ENCODE results near the gene ATAD3A.
"Not testable (repeated sequence)": the region's sequence is repeated elsewhere in the genome, so short reads cannot be mapped to it uniquely, and the experiment has no call there.

Gene ATAD3A

DNA sequence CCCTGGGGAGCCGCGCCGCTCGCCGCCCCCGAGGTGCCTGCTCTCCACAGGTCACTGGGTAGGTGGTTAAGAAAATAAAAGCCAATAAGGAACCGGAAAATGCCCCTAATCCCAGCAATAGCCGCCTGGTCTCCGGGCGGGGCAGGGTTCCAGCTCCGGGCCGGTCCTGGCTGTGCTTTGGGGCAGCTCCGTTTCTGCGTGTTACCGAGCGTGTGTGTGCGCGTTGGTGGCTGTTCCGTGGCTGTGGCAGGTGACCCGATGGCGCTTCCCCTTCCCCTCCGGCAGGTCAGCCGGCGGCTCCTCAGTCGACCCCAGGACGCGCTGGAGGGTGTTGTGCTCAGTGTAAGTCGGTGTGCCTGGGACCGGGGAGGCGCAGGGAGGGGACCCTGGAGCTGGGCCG lies 11.3 kb downstream of the ATAD3A start:
- DNase-seq (ENCODE audit: low read depth, low spot score): not testable (repeated sequence)

DNA sequence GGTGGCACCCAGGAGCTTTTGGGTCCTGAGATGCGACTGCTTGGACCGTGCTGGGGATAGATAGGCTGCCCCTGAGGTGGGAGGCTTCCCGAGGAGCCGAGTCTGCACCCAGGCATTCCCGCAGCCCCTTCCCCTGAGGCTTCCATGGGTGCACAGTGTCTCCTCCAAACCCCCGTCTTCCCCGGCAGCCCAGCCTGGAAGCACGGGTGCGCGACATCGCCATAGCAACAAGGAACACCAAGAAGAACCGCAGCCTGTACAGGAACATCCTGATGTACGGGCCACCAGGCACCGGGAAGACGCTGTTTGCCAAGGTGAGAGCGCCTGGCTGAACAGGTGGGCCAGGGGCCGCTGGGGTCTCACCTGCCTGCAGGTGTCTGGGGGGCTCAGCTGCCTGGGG lies 11.7 kb downstream of the ATAD3A start:
- DNase-seq (ENCODE audit: low read depth, low spot score): not testable (repeated sequence)

DNA sequence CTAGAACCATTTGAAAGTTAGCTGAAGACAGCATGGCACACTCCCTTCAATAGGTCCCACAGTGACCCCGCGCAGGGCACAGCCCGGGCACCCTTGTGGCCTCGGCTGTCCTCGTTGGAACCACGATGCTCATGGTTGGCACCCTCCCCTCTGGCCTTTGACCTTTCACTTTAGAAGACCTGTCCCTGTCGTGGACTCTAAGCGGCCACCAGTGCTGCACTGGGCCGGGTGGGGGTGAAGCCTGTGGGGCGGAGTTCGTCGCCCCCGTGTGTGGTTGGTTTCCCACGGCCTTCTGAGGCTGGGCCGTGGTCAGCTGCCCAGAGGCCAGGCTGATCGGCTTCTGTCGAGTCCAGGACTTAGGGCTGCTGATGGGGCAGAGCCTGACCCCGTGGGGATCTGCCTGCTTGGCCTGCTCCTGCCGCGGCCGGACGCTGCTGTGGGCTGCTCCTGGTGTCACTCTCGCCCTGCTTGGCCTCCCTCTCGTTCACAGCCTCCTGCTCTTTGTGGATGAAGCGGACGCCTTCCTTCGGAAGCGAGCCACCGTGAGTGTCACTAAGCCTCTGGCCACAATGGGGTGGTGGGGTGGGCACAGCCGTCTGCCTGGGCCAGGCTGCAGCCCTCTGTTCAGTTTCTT lies 12.9 kb downstream of the ATAD3A start:
- DNase-seq (ENCODE audit: low read depth, low spot score): not testable (repeated sequence)

DNA sequence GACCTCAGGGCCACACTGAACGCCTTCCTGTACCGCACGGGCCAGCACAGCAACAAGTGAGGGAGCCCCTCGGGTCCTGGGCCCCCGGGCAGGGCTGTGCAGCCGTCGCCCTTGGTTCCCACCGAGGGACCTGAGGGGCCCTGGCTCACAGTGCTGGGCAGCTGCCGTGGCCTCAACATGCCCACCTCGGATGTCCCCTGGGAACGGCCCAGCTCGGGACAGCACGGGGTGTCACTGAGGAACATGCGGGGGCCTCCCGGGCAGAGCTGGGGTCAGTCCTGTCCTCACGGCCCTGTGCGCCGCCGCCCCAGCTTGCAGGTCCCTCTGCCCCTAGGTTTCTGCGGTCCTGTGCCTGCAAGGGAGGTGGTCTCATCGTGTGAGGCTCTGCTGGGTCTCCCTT lies 14.5 kb downstream of the ATAD3A start:
- not testable (repeated sequence) for DNase-seq (ENCODE audit: low read depth, low spot score)

DNA sequence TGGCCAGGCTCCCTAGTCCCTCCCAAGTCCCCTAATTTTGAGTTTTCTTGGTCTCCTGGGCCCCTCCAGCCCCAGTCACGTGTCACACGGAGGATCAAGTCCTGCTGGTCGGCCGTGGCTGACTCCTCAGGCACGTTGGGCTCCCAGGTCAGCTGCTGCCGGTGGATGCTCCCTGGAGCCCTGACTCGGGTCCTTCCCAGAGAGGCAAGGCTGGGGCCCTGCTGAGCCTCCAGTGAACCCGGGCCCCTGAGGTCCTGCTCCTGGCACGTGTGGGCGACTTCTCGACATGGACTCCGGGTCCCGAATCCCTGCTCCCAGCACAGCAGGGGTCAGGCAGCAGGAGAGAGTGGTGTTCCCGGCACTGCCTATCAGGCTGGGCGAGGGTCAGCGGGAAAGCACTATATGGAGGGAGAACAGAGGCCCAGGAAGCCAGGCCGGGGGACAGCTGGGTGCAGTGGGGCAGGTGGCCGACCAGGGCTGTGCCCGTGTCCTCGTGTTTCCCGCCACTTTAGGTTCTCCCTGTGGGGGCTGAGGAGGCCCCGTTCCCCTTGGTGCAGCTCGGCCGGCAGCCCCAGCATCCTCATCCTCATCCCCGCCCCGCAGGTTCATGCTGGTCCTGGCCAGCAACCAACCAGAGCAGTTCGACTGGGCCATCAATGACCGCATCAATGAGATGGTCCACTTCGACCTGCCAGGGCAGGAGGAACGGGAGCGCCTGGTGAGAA lies 15.3 kb downstream of the ATAD3A start:
- no peak for DNase-seq (ENCODE audit: low read depth, low spot score)

DNA sequence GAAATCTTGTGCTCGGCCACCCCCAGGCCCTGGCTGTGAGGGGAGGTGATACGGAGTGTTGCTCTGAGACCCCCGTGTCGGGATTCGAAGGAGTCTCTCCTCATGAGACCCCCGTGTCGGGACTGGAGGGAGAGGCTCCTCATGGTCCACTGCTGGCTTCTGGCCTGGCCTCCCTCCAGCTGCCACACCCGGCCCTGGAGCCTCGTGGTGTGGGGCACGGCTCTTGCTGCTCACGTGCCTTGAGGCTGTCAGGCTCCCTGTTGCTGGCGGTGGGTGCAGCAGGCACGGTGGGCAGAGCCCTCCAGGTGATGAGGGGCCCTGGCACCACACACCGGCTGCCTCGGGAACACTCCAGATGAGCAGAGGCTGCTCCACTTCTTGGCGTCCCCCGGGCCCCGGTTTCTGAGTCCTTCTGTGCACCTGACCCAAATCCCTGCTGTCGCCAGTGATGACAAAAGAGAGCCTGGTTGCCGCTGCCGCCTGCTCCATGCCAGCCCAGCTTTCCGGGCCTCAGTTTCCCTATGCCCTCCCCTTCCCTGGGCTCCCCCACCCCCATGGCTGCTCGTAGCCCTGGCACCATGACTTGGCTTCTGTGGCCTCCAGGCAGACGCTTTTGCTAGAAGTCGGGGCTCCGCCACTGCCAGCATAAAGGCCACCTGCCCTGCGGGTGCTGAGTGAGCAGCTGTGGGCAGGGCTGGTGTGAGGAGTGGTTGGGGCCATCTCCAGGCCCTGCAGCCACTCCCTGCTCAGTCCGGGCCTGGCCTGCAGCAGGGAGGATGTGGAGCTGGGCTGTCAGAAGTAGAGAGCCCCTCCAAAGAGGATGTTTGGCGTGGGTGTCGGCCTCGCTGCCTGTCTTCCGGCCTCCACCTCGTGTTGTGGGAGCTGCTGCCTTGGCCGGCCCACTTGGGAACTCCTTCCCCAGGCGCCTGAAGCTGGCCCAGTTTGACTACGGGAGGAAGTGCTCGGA lies 16.6 kb downstream of the ATAD3A start:
- DNase-seq (ENCODE audit: low read depth, low spot score): no peak

DNA sequence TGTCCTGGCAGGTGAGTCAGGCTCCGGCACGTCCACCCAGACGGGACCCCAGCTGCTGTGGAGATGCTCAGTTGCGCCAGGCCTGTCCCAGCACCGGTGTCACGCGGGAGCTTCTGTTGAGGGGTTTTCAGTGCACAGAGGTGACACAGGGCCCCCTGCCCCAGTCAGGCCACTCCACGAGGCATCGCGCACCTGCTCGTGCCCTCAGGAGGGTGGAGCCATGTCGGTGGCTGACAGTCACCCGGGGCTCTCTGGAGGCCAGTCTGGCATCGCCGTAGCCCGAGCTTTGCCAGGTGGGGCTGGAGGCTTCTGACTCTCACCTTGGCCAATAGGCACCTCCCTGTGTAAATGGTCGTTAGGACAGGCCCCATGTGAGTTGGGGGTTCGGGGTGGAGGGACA lies 17.4 kb downstream of the ATAD3A start:
- no peak for DNase-seq (ENCODE audit: low read depth, low spot score)

DNA sequence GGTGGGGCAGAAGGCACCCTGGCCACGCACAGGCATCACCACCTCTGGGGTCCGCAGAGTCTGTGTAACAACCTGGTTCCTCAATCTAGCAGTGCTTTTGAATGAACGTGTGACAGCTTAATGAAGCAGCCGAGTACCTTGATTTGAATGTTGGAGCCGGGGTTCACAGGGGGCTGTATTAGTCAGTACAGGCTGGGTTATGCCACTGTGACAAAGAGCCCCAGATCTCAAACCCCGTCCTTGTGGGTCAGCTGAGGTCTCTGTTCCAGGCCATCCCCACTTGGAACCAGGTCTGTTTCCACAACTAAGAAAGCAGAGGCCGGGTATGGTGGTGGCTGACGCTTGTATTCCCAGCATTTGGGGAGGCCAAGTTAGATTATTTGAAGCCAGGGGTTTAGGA lies 18.0 kb downstream of the ATAD3A start:
- no peak for DNase-seq (ENCODE audit: low read depth, low spot score)

DNA sequence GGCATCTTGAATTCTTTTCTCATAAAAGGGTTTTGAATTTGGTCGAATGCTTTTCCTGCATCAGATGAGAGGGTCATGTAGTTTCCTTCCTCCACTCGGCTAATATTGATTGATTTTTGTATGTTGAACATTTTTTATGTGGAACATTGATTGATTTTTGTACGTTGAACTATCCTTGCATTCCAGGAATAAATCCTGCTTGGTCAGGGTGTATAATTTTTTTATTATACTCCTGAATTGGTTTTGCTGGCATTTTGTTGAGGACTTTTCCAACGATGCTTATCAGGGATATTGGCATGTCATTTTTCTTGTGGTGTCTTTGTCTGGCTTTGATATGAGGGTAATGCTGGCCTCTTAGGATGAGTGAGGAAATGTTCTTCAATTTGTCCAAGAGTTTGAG lies 20.0 kb downstream of the ATAD3A start:
- DNase-seq (ENCODE audit: low read depth, low spot score): no peak

DNA sequence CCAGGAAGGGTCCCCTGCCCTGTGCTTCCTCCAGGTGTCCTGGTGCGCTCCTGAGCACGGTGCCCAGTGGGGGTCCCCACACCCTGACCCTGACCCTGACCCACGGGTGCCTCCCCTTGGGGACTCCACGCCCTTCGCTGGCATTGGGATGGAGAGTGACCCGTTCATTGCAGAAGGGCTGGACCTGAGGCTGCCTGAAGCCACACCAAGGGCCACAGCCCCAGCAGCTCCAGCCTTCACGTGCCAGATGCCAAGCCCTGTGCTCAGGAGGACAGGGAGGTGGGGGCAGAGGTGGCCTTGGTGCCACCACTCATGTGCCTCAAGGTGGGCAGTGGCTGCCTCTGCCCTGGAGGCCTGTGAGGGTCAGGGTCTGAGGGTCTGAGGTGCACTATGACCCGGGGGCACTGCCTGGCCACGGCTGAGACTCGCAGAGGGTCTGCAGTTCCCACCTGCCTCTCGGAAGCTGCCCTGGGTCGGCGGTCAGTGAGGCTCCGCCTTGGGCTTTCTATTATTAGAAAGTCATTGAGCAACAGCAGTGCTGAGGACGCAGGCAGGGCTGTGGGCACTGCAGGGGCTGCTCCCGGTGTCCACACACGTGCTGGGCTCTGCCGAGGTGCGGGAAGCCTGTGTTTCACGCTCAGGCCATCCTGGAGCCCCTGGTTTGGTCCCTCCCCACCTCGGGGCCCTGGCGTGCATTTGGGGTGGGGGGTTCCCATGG lies 21.4 kb downstream of the ATAD3A start:
- DNase-seq (ENCODE audit: low read depth, low spot score): not testable (repeated sequence)

DNA sequence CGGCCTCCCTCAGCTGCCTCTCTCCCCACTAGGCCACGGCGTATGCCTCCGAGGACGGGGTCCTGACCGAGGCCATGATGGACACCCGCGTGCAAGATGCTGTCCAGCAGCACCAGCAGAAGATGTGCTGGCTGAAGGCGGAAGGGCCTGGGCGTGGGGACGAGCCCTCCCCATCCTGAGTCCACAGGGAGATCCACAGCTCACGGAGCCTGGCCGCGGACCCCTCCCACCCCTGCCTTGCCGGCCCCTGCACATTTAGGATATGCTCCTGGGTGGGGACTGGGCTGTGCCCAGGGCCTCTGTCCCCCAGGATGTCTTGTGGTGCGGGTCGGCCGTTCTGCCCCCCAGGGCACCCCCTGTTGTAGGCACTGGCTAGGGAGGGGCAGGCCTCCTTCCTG lies 21.9 kb downstream of the ATAD3A start:
- DNase-seq (ENCODE audit: low read depth, low spot score): not testable (repeated sequence)

DNA sequence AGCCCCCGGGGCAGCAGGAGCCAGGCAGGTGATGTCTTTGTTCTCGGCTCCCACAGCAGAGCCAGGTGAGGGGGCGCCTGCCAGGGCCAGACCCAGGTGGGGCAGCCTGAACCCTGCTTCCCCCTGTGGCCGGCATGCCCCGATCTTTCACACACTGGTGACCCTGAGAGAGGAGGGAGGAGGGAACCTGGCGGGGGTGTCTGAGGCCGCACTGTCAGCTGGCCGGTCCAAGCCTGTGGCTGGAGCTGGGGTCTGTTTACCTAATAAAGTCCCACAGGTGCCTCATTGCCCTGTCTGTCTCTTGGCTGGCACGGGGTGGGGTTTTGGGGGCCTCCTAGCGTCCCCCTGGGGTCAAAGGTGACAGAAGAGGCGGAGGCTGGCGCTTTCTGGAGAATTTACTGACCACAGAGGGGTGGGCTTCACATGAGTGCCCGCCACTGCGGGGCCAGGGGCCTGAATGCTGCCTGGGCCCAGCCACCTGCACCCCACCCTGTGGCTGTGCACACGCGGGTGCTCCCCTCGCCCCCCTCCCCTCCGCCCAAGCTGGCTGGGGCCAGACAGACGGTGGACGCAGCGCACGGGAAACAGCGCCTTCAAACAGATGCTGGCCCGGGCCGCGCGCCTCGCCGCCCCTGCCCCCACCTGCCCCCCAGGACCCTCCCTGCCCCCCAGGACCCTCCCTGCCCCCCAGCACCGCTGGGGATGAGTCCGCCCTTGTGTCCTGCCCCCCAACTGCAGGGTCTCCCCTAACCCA lies 22.6 kb downstream of the ATAD3A start:
- DNase-seq (ENCODE audit: low read depth, low spot score): no peak

DNA sequence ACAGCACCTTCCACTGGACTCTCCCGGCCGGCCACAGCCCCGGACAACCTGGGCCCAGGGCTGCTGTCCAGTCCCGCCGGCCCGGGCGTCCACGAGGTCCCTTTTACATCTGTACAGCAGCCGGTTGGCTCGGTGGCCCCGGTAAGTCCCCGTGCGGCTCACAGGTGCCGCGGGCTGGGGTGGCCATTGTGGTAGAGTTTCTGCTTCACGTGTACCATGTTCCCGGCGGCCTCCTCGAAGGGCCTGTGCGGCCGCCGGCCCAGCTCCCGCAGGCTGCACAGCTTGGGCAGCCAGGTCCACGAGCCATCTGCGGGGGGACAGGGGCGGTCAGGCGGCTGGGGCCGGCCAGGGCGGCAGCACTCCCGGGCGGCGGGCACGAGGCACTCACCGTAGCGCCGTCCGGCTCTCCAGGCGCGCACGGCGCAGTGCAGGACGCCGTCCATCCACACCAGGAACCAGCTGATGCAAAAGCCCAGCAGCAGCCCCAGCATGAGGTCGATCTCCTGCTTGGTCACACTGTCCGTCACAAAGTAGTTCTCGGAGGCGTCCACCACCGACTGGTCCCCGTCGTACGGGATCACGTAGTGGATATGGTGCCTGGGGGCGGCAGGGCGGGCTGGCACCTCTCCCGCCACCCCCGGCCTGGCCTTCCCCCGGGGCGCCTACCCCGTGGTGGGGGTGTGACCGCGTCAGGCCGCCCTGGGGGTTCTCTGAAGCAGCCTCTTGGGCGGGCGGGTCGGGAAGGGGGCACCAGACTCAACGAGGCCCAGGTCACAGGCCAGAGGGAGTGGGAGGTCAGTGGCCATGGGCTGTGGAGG lies 23.4 kb downstream of the ATAD3A start:
- DNase-seq (ENCODE audit: low read depth, low spot score): no peak

DNA sequence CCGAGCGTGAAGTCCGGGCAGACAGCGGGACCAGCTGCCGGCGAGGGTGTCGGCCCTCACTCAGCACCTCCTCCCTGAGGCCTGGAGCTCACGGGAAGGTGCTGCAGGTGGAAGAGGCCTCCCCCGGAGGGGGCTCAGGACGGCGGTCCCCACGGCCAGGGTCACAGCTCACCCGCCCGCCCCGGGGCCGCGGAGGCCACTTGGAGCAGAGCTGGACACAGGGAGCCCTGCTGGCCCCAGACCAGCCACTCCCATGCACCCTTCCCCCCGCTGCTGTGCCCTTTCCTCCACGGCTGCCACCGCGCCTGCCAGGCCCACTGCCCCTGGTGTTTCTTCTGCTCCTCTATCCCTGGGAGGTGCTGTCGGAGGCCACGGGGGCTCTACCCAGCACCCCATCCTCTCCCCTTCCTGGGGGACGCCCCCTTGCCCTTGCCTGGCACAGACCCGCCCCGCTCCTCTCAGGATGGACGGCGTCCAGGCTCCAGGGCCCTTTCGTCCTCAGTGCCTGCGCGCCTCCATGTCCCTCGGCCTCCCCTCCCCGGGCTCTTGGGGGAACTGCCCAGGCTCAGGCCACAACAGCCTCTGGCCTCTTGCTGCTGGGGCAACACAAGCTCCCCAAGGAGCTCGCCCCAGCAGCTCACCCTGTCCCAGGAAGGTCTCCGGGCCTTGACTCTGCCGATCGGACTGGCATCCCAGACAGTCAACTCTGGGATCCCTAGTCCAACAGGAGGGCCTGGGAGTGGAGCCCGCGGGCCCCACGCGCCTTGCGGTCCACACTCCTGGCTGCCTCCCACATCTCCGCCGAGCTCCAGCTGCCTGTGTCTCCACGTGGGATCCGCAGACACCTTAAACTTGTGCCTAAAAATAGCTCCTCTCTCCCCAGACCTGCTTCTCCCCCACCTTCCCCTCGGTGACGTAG lies 24.3 kb downstream of the ATAD3A start:
- DNase-seq (ENCODE audit: low read depth, low spot score): no peak

DNA sequence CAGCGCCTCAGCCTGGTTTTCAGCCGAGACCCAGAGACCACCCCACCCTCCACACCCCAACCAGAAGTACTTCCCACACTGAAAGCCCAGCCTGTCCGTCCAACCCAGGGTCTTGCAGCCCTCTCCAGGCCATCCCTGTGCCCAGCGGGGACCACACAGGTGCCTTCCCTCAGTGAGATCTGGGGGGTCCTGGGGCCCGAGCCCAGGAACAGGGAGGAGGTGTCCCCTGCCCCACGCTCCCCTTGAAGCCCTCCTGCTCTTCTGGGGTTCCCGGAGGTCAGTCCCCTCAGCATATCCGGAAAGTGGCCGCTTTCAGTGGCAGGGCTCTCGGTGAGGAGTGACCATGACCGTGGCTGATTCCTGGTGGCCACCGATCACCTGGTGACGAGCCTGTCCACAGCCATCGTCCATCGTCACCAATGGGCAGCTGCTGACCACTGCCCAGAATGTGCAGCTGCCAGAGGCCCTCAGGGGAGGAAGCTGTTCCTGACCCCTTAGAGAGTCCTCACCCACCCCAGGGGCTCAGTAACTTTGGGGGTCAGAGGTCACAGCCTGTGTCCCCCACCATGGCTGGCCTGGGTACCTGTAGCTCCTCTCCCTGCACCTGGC lies 25.1 kb downstream of the ATAD3A start:
- no peak for DNase-seq (ENCODE audit: low read depth, low spot score)

DNA sequence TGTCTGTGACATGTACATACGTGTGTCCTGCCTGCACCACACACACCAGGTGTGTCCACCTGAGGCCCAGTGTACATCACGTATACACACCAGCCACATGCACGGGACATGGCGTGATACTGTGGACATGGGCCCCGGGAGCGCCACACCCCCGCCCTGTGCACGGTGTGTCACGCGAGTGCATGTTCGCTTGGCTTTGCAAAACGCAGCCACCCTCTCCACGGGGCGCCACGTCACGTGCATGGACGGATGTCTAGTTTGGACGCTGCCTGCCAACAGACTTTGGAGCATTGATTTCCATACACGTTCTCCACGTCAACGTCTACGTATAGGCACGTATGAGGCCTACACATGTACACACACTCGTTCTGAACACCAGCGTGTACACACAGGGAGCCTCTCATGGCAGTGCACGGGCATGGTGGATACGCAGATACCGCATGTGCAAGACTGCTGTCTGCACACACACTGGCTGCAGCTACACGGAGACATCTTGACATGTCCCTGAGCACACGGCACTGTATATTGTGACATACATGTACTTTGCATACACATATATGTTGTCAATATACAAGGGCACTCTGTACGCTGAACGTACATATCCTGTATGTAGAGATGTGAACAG lies 25.8 kb downstream of the ATAD3A start:
- DNase-seq (ENCODE audit: low read depth, low spot score): no peak

DNA sequence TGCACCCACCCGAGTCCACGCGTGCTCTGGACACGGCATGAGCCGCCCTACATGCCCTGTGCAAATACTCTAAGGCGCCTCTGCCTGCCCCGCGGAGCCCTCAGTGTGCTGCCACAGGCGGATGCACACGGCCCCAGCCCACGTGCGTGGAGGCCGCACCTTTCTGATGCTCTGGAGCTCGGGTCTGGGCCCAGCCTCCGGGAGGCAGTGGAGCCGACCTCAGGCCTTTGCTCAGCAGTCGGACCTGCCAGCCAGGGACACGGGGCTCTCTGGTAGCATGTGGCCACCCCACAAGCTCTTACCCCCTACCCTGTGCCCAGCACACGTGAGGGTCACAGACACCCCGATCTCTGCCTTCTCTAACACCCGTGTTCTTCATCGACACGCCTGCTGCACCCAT lies 26.4 kb downstream of the ATAD3A start:
- DNase-seq (ENCODE audit: low read depth, low spot score): no peak

DNA sequence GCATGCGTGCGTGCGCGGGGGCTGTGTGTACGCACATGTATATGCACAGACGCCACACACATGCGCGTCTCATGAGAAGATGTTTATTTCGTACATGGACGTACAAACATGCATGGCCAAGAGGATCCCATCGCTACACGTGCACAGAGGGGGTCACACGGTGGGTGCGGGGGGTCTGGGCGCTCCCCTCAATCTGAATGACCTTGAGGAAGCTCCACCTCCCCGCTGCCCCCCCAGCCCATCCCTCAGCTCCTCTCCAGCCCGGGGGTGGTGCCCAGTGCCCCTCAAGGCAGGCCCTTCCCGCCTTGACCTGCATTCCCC lies 27.0 kb downstream of the ATAD3A start:
- no peak for DNase-seq (ENCODE audit: low read depth, low spot score)
